ENCODE results near the gene SLAIN1. TPM values are rescaled to one million over a fixed set of nuclear protein-coding genes. Genes with fewer than 3 reads are reported as not detected.

SLAIN1 gene
- total and polyA plus RNA-seq, 2 of the 8 experiments (the other 6 are each of a cell fraction or from before 2014, with no cell fraction given) = 35.0 to 37.7 TPM

DNA sequence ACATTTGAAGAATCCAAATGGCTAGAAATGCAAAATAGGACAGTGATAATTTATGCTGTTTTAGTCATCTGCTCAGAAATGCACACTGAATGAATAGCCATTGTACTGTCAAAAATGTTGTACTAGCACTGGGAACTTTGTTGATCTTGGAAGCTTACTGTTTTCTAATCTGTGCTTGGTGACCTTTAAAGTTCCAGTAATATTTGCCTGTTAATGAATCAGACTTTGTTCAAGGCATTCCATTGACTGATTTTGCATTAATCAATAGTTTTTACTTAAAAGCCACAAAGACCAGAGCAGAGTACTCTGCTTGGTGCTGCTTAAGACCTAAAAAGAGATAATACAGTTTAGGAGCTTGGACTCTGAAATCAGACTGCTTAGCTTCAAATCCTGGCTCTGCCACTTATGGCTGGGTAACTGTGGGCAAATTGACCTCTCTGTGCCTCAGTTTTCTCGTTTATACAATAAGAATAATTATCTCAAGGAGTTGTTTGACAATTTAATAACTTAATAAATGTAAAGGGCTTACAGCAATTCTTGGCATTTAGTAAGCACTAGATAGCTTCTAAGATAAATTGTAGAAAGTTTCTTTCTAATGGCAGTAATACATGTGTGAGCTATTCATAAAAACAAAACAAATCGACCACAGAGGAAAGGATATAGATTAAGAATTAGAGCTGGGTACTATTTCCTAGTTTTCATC is 4.6 kb upstream of the SLAIN1 start (continued):
- TF ChIP-seq, protein P1, sequence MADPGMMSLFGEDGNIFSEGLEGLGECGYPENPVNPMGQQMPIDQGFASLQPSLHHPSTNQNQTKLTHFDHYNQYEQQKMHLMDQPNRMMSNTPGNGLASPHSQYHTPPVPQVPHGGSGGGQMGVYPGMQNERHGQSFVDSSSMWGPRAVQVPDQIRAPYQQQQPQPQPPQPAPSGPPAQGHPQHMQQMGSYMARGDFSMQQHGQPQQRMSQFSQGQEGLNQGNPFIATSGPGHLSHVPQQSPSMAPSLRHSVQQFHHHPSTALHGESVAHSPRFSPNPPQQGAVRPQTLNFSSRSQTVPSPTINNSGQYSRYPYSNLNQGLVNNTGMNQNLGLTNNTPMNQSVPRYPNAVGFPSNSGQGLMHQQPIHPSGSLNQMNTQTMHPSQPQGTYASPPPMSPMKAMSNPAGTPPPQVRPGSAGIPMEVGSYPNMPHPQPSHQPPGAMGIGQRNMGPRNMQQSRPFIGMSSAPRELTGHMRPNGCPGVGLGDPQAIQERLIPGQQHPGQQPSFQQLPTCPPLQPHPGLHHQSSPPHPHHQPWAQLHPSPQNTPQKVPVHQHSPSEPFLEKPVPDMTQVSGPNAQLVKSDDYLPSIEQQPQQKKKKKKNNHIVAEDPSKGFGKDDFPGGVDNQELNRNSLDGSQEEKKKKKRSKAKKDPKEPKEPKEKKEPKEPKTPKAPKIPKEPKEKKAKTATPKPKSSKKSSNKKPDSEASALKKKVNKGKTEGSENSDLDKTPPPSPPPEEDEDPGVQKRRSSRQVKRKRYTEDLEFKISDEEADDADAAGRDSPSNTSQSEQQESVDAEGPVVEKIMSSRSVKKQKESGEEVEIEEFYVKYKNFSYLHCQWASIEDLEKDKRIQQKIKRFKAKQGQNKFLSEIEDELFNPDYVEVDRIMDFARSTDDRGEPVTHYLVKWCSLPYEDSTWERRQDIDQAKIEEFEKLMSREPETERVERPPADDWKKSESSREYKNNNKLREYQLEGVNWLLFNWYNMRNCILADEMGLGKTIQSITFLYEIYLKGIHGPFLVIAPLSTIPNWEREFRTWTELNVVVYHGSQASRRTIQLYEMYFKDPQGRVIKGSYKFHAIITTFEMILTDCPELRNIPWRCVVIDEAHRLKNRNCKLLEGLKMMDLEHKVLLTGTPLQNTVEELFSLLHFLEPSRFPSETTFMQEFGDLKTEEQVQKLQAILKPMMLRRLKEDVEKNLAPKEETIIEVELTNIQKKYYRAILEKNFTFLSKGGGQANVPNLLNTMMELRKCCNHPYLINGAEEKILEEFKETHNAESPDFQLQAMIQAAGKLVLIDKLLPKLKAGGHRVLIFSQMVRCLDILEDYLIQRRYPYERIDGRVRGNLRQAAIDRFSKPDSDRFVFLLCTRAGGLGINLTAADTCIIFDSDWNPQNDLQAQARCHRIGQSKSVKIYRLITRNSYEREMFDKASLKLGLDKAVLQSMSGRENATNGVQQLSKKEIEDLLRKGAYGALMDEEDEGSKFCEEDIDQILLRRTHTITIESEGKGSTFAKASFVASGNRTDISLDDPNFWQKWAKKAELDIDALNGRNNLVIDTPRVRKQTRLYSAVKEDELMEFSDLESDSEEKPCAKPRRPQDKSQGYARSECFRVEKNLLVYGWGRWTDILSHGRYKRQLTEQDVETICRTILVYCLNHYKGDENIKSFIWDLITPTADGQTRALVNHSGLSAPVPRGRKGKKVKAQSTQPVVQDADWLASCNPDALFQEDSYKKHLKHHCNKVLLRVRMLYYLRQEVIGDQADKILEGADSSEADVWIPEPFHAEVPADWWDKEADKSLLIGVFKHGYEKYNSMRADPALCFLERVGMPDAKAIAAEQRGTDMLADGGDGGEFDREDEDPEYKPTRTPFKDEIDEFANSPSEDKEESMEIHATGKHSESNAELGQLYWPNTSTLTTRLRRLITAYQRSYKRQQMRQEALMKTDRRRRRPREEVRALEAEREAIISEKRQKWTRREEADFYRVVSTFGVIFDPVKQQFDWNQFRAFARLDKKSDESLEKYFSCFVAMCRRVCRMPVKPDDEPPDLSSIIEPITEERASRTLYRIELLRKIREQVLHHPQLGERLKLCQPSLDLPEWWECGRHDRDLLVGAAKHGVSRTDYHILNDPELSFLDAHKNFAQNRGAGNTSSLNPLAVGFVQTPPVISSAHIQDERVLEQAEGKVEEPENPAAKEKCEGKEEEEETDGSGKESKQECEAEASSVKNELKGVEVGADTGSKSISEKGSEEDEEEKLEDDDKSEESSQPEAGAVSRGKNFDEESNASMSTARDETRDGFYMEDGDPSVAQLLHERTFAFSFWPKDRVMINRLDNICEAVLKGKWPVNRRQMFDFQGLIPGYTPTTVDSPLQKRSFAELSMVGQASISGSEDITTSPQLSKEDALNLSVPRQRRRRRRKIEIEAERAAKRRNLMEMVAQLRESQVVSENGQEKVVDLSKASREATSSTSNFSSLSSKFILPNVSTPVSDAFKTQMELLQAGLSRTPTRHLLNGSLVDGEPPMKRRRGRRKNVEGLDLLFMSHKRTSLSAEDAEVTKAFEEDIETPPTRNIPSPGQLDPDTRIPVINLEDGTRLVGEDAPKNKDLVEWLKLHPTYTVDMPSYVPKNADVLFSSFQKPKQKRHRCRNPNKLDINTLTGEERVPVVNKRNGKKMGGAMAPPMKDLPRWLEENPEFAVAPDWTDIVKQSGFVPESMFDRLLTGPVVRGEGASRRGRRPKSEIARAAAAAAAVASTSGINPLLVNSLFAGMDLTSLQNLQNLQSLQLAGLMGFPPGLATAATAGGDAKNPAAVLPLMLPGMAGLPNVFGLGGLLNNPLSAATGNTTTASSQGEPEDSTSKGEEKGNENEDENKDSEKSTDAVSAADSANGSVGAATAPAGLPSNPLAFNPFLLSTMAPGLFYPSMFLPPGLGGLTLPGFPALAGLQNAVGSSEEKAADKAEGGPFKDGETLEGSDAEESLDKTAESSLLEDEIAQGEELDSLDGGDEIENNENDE (IDR thresholded peaks at IDR 0.05; ENCODE audit: insufficient replicate concordance, low read length) = no peak
- TF ChIP-seq BRCA1 (IDR thresholded peaks at IDR 0.05; ENCODE audit: low read depth, low read length) (no peak), NANOG (IDR thresholded peaks at IDR 0.05; ENCODE audit: insufficient read depth, low read depth, low read length, poor library complexity, severe bottlenecking) (no peak)

All from H1 (cell line).